ENCODE data around the gene MAPKAPK2. TPM values are rescaled to one million over a fixed set of nuclear protein-coding genes. Genes with fewer than 3 reads are reported as not detected.
"Not testable (repeated sequence)": the region's sequence is repeated elsewhere in the genome, so short reads cannot be mapped to it uniquely, and the experiment has no call there.

Gene MAPKAPK2
- total RNA-seq, 6 donors from 2014 or later: 64.8 to 135 (median 84.3) TPM

DNA sequence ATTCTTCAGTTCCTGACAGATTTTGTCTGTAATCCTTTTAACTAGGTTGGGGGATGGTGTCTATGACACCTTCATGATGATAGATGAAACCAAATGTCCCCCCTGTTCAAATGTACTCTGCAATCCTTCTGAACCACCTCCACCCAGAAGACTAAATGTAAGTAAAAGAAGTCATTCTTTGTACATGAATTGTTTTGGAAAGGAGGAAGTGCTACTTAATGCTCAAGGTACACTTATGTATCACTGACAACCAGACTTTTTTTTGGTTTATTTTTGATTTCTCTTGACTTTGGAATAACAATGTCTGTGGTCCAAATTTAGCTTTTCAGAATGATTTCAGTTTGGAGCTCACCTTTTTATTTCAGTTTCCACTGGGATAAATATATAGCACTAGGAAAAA is 47.1 kb upstream of the MAPKAPK2 start:
- Histone ChIP-seq H3K9me3 (no peaks in the 10 kb centered on the region), H3K4me1 (peaks cover 9 to 34% (median 20%) of the 10 kb centered on the region in 4 donors), H3K4me3 (no peak overlapping the region), H3K27me3 (no peaks in the 10 kb centered on the region), H3K36me3 (no peaks in the 10 kb centered on the region), H3K27ac (peak overlapping the region in 1 of 4 donors; percentile 30)
- DNase-seq: no peak
- no peak for ATAC-seq (ENCODE audit: low FRiP score in 2 of 2)
- TF ChIP-seq, protein P1, sequence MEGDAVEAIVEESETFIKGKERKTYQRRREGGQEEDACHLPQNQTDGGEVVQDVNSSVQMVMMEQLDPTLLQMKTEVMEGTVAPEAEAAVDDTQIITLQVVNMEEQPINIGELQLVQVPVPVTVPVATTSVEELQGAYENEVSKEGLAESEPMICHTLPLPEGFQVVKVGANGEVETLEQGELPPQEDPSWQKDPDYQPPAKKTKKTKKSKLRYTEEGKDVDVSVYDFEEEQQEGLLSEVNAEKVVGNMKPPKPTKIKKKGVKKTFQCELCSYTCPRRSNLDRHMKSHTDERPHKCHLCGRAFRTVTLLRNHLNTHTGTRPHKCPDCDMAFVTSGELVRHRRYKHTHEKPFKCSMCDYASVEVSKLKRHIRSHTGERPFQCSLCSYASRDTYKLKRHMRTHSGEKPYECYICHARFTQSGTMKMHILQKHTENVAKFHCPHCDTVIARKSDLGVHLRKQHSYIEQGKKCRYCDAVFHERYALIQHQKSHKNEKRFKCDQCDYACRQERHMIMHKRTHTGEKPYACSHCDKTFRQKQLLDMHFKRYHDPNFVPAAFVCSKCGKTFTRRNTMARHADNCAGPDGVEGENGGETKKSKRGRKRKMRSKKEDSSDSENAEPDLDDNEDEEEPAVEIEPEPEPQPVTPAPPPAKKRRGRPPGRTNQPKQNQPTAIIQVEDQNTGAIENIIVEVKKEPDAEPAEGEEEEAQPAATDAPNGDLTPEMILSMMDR (IDR thresholded peaks at IDR 0.05): no peak
- TF ChIP-seq POLR2AphosphoS5 (IDR thresholded peaks at IDR 0.05) (no peak), EP300 (IDR thresholded peaks at IDR 0.05) (no peak), POLR2A (IDR thresholded peaks at IDR 0.05) (no peak)

DNA sequence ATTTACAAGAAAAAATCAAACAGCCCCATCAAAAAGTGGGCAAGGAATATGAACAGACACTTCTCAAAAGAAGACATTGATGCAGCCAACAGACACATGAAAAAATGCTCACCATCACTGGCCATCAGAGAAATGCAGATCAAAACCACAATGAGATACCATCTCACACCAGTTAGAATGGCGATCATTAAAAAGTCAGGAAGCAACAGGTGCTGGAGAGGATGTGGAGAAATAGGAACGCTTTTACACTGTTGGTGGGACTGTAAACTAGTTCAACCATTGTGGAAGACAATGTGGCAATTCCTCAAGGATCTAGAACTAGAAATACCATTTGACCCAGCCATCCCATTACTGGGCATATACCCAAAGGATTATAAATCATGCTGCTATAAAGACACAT is 42.6 kb upstream of the MAPKAPK2 start:
- not testable (repeated sequence) for H3K27me3 ChIP-seq; H3K4me3 ChIP-seq; ATAC-seq (ENCODE audit: low FRiP score in 2 of 2); DNase-seq; H3K27ac ChIP-seq; H3K4me1 ChIP-seq; H3K9me3 ChIP-seq; H3K36me3 ChIP-seq
- 59 to 61% methylated on average over 2 of the region's 2 CpGs for WGBS, 2 donors

DNA sequence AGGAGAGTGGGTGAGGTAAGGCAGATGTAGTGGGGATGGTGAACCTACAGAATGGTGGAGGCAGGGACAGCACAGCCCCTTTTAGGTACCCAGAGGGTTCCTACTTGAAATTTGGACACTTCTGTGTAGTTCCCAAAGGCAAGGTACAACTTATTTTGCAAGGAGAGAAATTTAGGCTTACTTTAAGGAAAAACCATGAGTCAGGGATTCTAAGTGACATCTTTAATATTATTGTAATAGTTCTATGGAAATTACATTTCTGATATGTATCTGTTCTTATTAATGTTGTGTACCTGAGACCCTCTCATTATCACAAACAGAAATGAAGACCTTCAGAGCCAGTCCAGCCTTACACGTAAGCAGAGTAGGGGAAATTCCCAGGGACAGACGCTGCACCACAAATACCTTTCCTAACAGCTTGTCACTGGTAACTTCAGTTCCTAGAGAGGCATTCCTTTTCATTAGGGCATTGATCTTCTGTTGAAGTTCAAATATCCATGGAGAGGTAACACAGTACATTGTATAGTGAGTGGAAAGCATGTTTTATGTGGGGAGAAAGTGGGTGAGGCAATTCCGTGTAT is 41.5 kb upstream of the MAPKAPK2 start:
- DNase-seq (no peak), ATAC-seq (ENCODE audit: low FRiP score in 2 of 2) (no peak)
- WGBS, 2 donors: 85 to 92% methylated on average over 3 of the region's 3 CpGs
- no peak overlapping the region for H3K27ac ChIP-seq
- no peak overlapping the region for H3K4me3 ChIP-seq
- H3K9me3 ChIP-seq: no peaks in the 10 kb centered on the region
- no peak for TF ChIP-seq POLR2AphosphoS5 (IDR thresholded peaks at IDR 0.05)
- no peak for TF ChIP-seq POLR2A (IDR thresholded peaks at IDR 0.05)
- H3K4me1 ChIP-seq: no peaks in the 10 kb centered on the region
- H3K36me3 ChIP-seq: peaks cover 0 to 10% (median 7%) of the 10 kb centered on the region in 4 donors
- no peaks in the 10 kb centered on the region for H3K27me3 ChIP-seq

DNA sequence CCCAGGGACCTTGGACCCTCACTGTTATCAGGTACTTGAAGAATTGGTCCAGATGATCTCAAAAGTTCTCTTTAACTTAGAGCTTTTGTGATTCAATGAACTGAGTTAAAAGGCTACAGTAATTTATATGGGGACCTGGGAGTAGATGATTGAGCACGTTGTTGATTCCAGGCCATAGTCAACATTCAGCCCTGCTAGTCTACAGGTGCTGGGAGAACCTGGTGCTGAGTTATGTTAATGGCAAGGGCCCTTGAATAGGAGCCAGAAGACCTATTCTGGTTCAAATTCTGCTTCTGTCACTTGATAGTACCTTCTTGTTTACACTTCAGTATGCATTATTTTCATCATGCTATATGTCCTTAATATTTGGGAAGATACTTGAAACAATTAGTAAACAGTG is 38.2 kb upstream of the MAPKAPK2 start:
- Histone ChIP-seq H3K4me1 (peaks cover 0 to 9% (median 2%) of the 10 kb centered on the region in 4 donors), H3K27ac (no peak overlapping the region), H3K36me3 (peaks cover 0 to 22% (median 12%) of the 10 kb centered on the region in 4 donors), H3K4me3 (no peak overlapping the region), H3K9me3 (no peaks in the 10 kb centered on the region), H3K27me3 (no peaks in the 10 kb centered on the region)
- TF ChIP-seq, protein P1 (IDR thresholded peaks at IDR 0.05): no peak
- TF ChIP-seq POLR2AphosphoS5 (IDR thresholded peaks at IDR 0.05) (no peak), POLR2A (IDR thresholded peaks at IDR 0.05) (no peak), EP300 (IDR thresholded peaks at IDR 0.05) (no peak)
- 77 to 100% methylated on average over 1 of the region's 1 CpG for WGBS, 2 donors
- DNase-seq (no peak), ATAC-seq (ENCODE audit: low FRiP score in 2 of 2) (no peak)

DNA sequence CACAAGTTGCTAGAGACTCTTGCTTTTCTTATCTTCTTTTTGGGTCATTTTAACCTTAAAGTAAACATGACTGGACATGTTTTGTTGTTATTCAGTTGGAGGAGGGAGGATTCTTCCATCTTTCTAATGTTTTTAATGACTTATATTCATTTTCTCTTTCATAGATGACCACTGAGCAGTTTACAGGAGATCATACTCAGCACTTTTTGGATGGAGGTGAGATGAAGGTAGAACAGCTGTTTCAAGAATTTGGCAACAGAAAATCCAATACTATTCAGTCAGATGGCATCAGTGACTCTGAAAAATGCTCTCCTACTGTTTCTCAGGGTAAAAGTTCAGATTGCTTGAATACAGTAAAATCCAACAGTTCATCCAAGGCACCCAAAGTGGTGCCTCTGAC is 37.5 kb upstream of the MAPKAPK2 start:
- ATAC-seq (ENCODE audit: low FRiP score in 2 of 2): no peak
- TF ChIP-seq POLR2AphosphoS5 (IDR thresholded peaks at IDR 0.05) (no peak), POLR2A (IDR thresholded peaks at IDR 0.05) (no peak), EP300 (IDR thresholded peaks at IDR 0.05) (no peak)
- TF ChIP-seq, protein P1 (IDR thresholded peaks at IDR 0.05): no peak
- no peak overlapping the region for H3K27ac ChIP-seq

DNA sequence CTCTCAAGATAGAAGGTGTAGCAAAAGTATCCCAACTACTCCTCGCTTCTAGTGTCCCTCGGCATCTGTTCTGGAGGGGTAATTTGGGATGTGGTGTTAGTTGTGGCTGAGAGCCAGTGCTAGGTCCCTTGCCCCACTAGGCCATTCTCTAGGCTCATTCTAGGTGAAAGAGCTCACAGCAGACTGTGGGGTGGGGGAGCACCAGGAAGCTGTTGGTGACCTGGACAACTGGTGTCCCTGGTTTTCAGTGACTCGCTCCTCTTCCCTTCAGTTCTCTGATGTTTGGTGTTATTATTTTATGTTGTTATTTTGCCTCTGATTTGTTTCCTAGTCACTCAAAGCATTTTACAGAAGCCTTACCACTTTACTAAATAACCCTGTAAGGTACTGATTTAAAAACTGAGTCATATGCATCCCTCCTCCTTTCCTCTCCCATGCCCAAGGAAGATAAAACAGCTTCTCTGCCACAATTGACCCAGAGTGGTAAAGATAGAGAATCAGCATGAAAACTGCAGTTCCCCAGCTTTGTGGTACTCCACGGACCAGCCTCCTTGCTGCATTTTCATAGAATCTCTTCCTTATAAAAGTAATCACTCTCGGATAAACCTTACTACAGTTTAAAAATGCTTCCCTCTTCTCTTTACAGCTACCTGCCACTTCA is 35.3 kb upstream of the MAPKAPK2 start:
- peaks cover 0 to 9% (median 2%) of the 10 kb centered on the region in 4 donors for H3K4me1 ChIP-seq
- no peaks in the 10 kb centered on the region for H3K9me3 ChIP-seq
- WGBS, 2 donors: 88 to 90% methylated on average over 5 of the region's 5 CpGs
- H3K36me3 ChIP-seq: peaks cover 0 to 25% (median 12%) of the 10 kb centered on the region in 4 donors
- DNase-seq (no peak), ATAC-seq (ENCODE audit: low FRiP score in 2 of 2) (no peak)
- H3K27me3 ChIP-seq: no peaks in the 10 kb centered on the region
- peak overlapping the region in 2 of 4 donors; percentile 53 to 60 for H3K27ac ChIP-seq
- no peak overlapping the region for H3K4me3 ChIP-seq
- TF ChIP-seq POLR2A (IDR thresholded peaks at IDR 0.05) (no peak), POLR2AphosphoS5 (IDR thresholded peaks at IDR 0.05) (no peak), EP300 (IDR thresholded peaks at IDR 0.05) (no peak)
- TF ChIP-seq, protein P1 (IDR thresholded peaks at IDR 0.05): no peak

More for the DNA sequence above, 37.5 kb upstream of the MAPKAPK2 start:
- H3K4me1 ChIP-seq: peaks cover 0 to 9% (median 2%) of the 10 kb centered on the region in 4 donors
- no peaks in the 10 kb centered on the region for H3K9me3 ChIP-seq
- no peak for DNase-seq
- no peak overlapping the region for H3K4me3 ChIP-seq
- H3K36me3 ChIP-seq: peaks cover 0 to 25% (median 12%) of the 10 kb centered on the region in 4 donors
- no peaks in the 10 kb centered on the region for H3K27me3 ChIP-seq

Data from upper lobe of left lung (tissue), 6 donors.